Stimulated activated CD4-positive, alpha-beta T cell treated with anti-CD3 and anti-CD28 coated beads, Interleukin-15, amount 100 ng/mL, for 48 hours (primary cell): Measurements from ENCODE around the gene GNAS-AS1.
"Not testable (repeated sequence)": the region's sequence is repeated elsewhere in the genome, so short reads cannot be mapped to it uniquely, and the experiment has no call there.

Experiments
- DNase-seq, 2 donors: peaks; one replicate each; pipeline ENCODE4 v3.0.0-alpha.2; 2020; ENCODE audit warnings: low read depth in 2 of 2

GNAS-AS1 gene

DNA sequence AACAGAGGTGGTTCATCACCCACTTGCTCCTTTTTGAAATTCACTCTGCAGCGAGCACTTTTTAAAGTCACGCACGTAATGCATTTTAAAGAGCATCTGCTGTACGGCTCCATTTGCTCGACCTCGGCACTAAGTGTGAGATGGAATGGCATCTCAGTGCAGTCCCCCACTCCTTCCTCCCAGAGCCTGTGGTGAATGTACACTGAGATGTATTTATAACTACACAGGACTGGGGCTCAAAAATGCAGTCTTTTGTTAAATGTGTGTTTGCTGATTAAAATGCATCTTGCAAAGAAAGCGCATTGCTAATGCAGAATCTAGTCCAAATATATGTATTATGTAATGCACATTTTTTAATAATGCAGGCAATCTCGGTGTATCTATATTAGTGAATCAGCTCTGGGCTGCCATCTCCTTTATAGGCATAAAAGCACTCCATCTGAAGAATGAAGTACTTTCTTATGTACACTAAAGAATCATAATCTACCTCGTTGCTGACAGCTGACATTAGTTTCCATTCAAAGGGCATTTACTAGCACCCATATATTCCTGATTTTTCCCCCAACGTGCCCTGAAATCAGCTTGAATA lies 14.0 kb downstream of the GNAS-AS1 start:
- DNase-seq = no peak

DNA sequence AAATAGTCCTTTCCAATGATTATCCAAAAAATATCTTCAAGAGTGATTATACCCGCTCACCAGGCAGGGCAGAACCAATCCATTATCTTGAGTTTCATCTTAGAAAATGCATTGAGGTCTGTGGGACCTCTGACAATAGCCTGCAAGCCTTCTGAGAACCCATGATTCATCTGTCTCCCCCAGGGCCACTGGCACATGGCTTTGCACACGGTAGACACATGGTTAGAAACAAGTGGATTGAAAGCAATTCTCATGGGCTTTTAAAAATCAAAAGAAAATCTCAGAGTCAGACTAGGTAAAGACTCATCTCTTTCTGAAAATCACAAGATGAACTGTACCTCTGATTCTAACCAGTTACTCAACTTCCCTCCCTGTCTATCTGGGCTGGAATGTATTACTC lies 15.5 kb downstream of the GNAS-AS1 start:
- no peak for DNase-seq

DNA sequence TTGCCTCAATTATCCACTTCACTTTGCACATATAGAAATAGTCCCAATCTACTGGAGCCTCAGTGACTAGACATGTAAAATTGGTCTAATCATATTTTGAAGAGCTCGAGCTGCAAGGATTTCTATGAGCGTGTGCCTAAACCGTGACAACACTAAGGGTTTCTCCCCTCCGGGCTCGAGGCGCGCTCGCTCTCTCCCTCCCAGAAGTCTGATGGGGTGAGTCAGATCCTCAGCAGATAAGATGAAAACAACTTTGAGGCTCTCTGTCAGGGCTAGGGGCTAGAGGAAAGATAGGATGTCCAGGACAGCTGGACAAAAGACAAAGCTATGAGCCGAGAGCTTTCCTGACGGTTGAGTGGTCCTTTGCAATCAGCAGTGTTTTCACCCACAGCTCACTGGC lies 16.8 kb downstream of the GNAS-AS1 start:
- DNase-seq = no peak

DNA sequence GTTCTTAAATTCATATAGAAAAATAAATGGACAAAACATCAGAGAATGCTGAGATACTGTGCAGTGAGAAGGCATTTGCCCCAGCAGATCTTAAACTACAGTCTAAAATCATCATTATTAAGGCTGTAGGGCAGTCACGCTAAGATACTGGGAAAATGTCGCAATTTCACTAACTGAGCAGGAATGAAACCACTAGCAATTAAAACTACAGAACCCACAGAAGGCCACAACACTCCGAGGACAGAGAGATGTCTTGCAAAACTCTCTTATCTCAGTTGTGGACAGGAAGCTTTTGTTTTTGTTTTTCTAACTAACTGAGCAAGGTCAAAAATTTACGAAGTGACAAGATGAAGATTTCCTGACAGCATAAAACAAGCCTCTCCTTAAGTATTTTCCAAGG lies 18.2 kb downstream of the GNAS-AS1 start:
- DNase-seq = no peak

DNA sequence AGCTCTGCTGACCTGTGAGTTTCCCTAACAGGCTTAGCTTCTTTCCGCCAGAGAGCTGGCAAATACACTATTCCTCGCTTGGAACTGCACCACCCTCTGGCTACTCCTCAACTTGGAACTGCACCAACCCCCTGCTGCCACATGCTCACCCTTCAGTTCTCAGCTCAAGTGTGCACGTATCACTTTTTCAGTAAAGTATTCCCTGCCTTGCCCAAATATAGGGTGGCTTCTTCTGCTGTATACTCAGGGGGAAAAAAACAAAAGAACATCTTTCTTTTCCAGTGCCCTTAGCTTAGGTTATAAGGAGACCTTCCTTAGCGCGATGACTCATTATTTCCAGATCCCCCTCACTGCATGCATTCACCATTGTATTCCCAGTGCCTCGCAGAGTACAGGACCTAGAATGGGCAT lies 21.2 kb downstream of the GNAS-AS1 start:
- DNase-seq = no peak

DNA sequence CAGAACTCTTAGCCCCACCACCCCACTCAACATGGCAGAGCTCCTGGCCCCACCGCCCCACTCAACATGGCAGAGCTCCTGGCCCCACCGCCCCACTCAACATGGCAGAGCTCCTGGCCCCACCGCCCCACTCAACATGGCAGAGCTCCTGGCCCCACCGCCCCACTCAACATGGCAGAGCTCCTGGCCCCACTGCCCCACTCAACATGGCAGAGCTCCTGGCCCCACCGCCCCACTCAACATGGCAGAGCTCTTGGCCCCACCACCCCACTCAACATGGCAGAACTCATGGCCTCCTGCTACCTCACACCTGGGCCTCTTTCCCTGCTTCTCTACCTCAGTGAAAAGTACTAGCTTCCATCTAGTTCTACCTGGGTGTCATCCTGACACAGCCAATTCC lies 21.9 kb downstream of the GNAS-AS1 start:
- DNase-seq = not testable (repeated sequence)

DNA sequence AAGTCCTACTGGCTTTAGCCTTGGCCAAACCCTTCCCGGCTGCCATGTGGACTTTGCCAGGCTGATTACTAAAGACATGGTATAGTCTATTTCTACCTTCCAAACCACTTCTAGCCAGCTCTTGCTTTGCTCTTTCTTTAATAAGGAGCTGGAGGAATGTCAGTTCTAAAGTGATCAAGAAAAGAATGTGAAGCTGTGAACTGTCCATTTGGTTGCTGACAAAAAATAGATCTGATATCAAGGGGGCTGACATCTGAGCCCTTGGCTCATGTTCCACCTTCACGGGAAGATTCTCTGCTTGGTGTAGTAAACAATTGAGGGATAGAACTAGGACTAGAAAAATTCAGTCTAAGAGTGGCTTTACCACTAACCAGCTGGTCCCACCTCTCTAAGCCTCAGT lies 22.6 kb downstream of the GNAS-AS1 start:
- no peak for DNase-seq

DNA sequence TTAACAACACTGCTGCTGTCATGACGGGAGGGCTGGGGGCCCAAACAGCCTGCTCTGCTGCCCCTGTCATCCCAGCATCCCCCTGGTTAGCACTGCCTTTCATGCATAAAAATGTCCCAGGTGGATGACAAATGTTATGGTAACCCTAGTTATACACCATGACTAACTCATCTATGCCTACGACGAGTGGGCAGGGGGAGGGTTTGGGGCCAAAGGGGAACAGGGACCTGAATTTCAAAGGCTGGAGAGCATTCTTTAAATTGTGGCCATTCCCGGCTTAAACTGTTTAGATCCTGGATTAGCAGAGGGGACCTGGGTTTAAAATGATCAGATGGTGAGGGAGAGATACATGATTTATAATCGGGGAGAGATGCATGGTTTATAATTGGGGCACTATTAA lies 24.4 kb downstream of the GNAS-AS1 start:
- DNase-seq = no peak

DNA sequence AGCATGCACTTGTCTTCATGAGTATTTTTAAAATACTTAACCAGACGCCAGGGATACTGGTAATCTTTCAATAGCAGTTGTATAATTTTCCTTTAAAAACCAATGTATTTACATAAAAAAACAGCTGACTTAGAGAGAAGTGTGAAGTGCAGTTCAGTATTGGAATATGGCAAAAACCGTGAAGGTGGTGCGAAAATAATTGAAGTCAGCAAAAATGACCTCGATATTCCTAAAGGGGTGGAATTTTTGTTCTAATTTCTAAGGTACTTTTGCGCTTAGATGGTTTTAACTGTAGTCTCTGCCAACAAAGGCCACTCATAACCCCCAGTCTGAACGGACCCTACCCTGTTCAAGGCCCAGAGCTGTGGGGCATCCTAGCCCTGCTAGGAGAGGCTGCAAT lies 25.3 kb downstream of the GNAS-AS1 start:
- DNase-seq = no peak

DNA sequence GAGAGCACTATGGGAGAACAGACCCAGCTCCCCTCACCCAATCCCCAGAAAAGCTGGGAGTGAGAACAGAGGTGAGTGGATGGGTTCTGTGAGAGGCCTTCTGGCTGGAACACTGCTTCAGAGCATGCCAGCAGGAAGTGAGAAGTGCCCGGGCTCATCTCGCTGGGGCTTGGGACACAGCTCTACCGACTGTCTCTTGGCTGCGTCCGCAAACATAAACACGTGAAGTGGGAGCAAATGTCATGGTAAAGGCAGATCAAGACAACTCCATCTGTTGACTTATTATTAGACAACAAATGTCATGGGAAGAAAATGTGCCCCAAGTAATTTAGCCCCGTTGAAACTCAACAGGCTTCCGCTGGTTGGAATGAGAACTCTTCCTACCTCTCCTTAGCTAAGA lies 25.9 kb downstream of the GNAS-AS1 start:
- DNase-seq = no peak

DNA sequence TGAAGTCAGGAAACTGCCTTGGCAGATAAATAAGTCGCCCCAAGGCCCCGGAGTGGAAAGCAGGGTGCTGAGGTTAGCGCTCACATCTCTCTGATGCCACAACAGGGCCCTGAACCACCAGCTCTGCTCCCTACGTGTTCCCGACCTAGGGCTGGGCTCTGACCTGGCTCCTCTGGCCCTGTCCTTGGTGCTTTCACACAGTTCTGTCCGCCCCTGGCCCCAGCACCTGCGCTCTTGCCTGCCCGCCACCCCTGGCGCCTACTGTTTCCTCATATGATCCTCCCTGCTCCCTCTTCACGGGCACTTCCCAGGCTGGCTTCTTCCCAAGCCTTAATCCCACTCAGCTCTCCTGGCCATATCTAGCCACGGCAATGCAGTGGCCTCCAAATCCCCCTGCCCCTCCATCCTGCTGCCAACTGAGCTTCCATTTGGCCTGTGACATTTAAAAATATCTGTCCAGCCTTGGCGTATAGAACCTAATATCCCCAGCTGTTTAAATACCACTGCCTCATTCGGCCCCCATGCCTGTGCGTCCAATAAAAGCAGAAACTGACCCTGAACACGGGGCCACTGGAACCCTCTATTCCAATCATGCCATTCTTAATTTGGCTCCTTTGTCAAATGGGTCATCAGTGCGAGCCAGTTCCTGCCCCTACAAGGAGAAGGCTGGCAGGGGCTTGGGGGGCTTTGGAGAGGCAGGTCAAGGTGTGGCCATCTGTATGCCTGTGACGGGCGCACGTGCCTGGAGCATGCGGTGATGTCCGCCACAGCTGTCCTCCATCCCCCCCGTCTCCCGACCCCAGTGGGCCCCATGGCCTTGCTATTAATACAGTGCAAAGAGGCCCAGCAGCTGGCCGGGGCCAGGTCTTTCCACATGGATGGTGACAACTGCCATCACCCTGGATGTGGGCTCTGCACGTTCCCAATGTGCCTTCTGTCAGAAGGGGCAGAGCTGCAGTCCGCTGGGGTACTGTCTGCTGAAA lies 27.7 kb downstream of the GNAS-AS1 start:
- no peak for DNase-seq

DNA sequence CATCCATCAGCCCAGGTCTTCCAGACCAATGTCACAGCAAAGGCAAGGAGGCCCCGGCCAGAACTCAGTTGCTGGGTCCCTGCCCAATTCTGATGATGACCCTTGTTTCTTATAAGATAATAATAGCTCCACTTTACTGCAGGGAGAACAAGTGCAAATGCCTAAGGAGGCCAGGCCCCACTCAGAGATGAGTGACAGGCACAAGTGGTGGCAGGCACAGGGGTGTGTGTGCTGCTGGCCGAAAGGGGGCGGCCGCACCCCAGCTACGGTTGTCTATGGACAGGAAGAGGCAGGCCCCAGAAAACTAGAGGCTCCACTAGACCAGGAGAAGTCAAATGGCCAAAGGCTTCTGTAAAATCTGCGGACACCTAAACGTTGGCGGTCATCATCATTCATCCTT lies 28.6 kb downstream of the GNAS-AS1 start:
- no peak for DNase-seq

DNA sequence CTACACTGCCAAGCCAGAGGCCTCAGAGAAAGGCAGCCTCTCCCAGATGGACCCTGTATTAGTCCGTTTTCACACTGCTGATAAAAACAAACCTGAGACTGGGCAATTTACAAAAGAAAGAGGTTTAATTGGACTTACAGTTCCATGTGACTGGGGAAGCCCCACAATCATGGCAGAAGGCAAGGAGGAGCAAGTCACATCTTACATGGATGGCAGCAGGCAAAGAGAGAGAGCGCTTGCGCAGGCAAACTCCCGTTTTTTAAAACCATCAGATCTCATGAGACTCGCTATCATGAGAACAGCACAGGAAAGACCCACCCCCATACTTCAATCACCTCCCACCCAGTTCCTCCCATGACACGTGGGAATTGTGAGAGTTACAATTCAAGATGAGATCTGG lies 30.2 kb downstream of the GNAS-AS1 start:
- not testable (repeated sequence) for DNase-seq

DNA sequence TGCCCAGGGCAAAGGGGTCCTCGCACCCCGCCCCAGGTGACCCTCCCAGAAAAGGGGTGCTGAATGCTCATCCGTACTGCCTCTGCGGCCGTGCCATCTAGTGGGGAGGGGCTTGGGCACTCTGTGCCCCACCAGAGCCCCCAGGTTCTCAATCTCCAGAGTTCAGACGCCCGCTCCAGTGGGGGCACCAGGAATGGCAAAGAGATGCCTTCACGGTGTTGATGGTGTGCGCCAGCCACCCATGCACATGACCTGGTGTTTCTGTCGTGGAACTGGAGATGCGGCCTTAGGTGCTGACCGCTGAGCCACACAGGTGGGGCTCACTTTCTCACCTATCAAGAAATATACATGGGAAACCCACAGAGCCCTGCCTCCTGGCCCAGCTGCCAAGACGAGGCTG lies 30.8 kb downstream of the GNAS-AS1 start:
- no peak for DNase-seq

DNA sequence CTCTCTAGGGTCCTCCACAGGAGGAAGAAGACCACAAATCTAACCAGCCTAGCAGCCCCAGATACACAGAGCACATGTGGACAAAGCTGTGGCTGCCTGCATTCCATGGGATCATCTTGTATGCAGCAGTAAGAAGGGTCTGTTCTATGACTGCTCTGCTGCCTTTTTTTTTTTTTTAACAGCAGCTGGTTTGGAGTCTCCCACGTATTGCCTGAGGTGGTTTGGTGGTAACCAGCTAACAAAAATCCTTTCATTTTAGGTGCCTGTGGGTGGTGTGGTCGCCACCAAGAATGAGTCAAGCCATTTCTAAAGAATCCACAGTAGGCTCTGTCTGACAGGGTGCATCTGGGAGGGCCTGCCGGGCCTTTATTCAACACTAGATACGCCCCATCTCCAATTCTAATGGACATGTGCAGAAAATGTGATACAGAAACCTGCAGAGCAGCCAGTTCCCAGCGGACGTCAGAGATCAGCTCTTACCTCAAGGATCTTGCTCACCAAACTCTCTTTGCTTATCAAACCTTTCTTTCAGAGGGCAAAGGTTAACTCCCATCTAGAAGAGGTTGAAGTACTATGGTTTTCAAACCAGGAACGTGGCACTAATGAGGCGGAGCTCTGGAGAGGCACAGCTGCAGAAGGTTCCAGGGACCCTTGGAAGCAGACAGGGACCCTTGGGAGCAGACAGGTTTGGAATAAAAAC lies 32.0 kb downstream of the GNAS-AS1 start:
- DNase-seq = peak; percentile 65 to 70

DNA sequence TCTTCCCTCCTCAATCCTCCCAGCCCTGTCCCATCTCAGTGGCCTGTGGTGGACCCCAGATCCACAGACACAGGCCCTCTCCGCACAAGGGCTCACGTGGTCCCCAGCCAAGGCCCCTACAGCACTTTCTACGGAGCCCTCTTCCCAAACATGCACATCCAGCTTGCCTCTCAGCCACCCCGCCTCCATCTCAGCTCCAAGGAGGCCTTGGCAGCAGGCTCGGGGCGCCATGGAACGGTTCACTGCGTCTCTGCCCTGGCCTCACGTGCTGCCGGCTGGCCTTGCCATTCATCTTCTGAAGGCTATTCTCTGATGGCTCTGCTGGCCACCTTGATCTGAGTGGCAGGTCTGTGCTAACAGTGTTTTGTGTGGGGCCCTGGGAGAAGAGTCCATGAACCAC lies 33.0 kb downstream of the GNAS-AS1 start:
- DNase-seq = no peak

DNA sequence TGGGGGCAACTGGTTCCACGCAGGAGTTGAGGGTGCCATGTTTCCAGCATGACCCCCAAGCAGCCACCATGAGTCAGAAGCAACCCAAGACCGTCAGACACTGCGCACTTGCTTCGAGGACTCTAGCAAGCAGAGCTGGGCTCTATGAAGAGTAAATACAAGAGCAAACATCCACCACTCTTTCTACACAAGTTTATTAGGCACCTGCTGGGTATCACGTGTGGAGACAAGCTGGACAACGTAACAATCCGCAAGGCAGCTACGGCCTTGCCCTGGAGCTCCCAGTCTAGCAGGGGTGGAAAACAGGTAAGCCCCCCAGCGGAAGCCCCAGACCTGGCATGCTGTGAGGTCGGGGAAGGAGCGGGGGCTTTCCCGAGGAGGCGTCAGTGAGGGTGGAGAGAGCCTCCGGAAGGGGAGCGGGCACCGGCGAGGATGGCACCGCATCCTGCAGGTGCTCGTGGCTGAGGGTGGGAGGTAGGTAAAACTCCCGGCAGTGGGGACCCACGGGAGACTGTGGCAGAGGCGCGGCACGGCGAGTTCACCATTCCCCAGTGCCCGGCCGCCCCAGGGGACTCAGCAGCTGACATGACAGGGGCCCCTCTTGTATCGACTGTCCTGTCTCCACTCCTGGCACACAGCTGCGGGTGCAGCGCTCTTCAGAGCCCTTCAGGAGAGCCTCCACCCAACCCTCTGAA lies 33.6 kb downstream of the GNAS-AS1 start:
- DNase-seq = no peak

DNA sequence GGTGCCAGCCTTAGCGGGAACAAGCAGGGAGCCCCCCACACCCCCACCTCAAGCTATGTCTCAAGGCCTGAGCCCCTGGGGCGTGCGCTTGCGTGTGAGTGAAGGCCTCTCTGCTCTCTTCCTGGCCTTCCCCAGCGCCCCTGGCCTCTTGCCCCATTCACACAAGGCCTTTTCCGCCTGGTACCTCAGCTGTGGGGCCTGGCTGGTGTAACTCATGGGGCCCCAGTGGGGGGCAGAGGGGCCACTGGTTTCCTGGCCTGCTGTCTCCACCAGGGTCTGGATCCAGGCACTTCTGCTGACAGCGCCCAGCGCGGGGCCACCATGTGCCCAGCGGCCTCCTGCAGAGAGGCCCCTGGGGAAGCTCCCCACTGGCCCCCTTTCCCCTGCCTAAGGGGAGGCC lies 34.7 kb downstream of the GNAS-AS1 start:
- no peak for DNase-seq

DNA sequence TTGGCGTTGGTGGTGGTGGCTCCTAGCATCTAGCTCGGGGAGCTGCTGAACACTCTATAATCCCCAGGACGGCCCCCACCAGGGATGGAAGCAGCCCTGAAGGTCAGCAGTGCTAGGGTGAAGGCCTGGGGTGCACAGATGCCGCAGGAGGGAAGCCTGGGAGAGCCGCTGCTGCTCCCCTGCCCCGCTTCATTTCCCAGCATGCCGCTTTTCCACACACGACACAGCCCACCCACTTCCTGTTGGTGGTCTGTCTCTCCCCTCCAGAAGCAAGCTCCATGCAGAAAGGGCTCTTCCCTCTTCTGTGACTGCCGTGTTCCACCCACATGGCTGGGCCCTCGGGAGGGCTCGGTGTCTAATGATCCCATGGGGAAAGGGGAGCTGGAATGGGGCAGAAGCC lies 35.3 kb downstream of the GNAS-AS1 start:
- DNase-seq = no peak

DNA sequence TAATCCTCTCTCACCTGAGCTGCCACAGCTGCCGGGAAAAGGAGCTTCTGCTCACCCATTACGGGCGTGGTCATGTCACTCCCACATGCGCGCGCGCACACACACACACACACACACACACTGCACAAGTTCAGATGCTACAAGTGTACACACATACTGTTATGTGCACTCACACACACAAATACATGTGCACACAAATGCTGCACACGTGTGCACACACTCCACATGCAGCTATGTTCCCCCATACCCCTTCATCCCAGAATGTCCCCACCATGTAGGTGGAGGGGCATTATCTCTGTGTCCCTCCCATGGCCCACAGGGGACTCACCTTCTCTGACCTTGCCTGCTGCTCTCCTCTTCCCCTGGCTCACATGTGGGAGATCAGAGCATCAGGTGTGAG lies 37.3 kb downstream of the GNAS-AS1 start:
- no peak for DNase-seq

DNA sequence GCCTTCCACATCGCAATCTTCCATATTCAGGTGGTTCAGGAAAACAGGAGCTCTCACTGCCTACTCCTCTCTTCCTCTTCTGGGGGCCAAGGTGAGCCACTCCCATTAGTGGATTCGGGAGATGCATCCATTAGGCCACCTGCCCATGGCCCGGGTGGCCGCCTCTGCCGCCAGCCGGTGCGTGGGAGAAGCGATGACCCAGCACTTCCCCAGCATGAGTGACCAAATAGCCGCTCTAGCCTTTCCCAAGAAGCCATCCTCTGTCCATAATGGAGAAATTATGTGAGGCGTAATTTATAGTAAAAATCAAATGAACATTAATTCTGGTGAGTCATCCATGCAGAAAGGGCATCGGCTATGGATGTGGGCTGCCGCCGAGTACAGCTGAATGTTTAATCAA lies 39.4 kb downstream of the GNAS-AS1 start:
- DNase-seq = no peak

DNA sequence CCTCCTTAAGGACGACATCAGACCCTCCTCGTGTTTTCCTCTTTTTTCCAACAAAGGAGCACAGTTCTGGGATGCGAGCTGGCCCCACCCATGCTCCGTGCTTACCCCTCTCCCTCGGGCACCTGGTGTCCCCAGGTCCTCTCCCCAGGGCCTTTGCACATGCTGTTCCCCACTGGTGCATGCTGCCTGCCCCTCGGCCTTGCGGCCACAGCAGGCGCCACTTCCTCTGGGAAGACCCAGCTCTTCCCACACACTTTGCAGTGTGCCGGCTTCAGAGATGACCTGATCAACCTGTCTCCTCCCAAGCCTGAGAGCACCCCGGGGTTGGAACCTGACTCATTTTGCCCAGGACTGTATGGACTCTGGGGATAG lies 39.8 kb downstream of the GNAS-AS1 start:
- DNase-seq = no peak
